GM18909 (cell line): Measurements from ENCODE around the gene KLF3.
"Not testable (repeated sequence)": the region's sequence is repeated elsewhere in the genome, so short reads cannot be mapped to it uniquely, and the experiment has no call there.

Experiments used
- ATAC-seq: cut with Tn5 transposase; IDR thresholded peaks from one replicate; pipeline ENCODE4 v1.9.1; 2021; ENCODE audit warnings: mild to moderate bottlenecking; ENCODE audit not compliant: unreplicated experiment, poor library complexity

Gene KLF3

GRCh38 chr4:38663801-38664705 is at the start of gene KLF3:
KLF3 (plus strand) TSS chr4:38664199; CDS start chr4:38680626, 16,427 bp downstream.
- ATAC-seq = peak; percentile 75

- ATAC-seq = no peak
Observed at GRCh38 chr4:38614231-38614630, 49.8 kb upstream of the KLF3 start.

- ATAC-seq = no peak
Observed at GRCh38 chr4:38615847-38616246, 48.2 kb upstream of the KLF3 start.

GRCh38 chr4:38618505-38618904 is 45.5 kb upstream of the KLF3 start:
- ATAC-seq = no peak

GRCh38 chr4:38619316-38619715 is 44.7 kb upstream of the KLF3 start:
- ATAC-seq = no peak

GRCh38 chr4:38620065-38620464 is 43.9 kb upstream of the KLF3 start:
- ATAC-seq = no peak

GRCh38 chr4:38620527-38621027 is 43.4 kb upstream of the KLF3 start:
- ATAC-seq = no peak

- no peak for ATAC-seq
Observed at GRCh38 chr4:38621028-38621684, 42.8 kb upstream of the KLF3 start.

- ATAC-seq = no peak
Observed at GRCh38 chr4:38621831-38622230, 42.2 kb upstream of the KLF3 start.

- not testable (repeated sequence) for ATAC-seq
Observed at GRCh38 chr4:38622340-38622739, 41.7 kb upstream of the KLF3 start.

- ATAC-seq = no peak
Observed at GRCh38 chr4:38623260-38623659, 40.7 kb upstream of the KLF3 start.

GRCh38 chr4:38624311-38624710 is 39.7 kb upstream of the KLF3 start:
- no peak for ATAC-seq

- ATAC-seq = no peak
Observed at GRCh38 chr4:38625508-38625907, 38.5 kb upstream of the KLF3 start.

- not testable (repeated sequence) for ATAC-seq
Observed at GRCh38 chr4:38626901-38627444, 37.0 kb upstream of the KLF3 start.

- no peak for ATAC-seq
Observed at GRCh38 chr4:38630519-38630918, 33.5 kb upstream of the KLF3 start.

- ATAC-seq = no peak
Observed at GRCh38 chr4:38634047-38634759, 29.8 kb upstream of the KLF3 start.

GRCh38 chr4:38639242-38639641 is 24.8 kb upstream of the KLF3 start:
- no peak for ATAC-seq

GRCh38 chr4:38641811-38642210 is 22.2 kb upstream of the KLF3 start:
- no peak for ATAC-seq

GRCh38 chr4:38644201-38644600 is 19.8 kb upstream of the KLF3 start:
- no peak for ATAC-seq

GRCh38 chr4:38647101-38647819 is 16.7 kb upstream of the KLF3 start:
- ATAC-seq = no peak
